ENCODE measurements around the gene COL6A2.

GRCh38 chr21:46178961-46179360 lies 81.0 kb downstream of the COL6A2 start:
- TF ChIP-seq, protein P1, sequence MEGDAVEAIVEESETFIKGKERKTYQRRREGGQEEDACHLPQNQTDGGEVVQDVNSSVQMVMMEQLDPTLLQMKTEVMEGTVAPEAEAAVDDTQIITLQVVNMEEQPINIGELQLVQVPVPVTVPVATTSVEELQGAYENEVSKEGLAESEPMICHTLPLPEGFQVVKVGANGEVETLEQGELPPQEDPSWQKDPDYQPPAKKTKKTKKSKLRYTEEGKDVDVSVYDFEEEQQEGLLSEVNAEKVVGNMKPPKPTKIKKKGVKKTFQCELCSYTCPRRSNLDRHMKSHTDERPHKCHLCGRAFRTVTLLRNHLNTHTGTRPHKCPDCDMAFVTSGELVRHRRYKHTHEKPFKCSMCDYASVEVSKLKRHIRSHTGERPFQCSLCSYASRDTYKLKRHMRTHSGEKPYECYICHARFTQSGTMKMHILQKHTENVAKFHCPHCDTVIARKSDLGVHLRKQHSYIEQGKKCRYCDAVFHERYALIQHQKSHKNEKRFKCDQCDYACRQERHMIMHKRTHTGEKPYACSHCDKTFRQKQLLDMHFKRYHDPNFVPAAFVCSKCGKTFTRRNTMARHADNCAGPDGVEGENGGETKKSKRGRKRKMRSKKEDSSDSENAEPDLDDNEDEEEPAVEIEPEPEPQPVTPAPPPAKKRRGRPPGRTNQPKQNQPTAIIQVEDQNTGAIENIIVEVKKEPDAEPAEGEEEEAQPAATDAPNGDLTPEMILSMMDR (IDR thresholded peaks at IDR 0.05) = no peak
- TF ChIP-seq POLR2AphosphoS5 (IDR thresholded peaks at IDR 0.05) (no peak), POLR2A (IDR thresholded peaks at IDR 0.05) (no peak)

Measured in suprapubic skin (tissue), 4 donors.